HG02970 (cell line): ENCODE results near the gene UGT1A9.

ENCODE experiments used
- ATAC-seq: cut with Tn5 transposase; IDR thresholded peaks from one replicate; pipeline ENCODE4 v1.9.1; 2021; ENCODE audit warnings: mild to moderate bottlenecking, moderate library complexity, moderate number of reproducible peaks; ENCODE audit not compliant: unreplicated experiment, low FRiP score

Gene UGT1A9

DNA sequence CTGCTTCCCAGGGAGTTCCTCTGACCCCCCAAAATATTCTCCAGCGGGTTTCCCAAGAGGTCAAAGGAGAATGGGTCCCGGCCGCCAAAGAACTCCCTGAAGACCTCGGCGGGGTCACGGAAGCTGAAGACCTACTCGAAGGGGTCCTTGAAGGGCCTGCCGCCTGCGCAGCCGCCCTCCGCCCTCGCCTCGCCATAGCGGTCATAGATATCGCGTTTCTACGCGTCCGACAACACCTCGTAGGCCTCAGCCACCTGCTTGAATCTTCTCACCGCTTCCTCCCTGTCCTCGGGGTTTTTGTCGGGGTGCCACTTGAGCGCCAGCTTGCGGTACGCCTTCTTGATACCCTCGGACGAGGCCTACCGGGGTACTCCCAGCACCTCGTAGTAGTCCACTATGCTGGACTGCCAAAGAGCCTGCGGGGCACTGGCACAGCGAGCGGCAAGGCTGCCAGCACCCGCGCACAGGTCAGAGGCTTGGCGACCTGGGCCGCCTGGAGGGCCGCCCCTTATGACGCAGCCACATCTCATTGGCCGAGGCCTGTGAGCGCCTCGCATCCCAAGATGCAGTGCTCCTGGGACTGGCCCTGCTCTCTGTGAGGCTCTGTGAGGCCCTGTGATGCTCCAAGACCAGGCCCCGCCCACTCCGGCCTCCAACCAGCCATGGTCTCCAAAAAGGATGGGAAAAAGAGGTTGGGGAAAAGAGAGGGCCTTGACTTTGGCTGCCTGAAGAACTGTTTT is 83.3 kb downstream of the UGT1A9 start:
- no peak for ATAC-seq

DNA sequence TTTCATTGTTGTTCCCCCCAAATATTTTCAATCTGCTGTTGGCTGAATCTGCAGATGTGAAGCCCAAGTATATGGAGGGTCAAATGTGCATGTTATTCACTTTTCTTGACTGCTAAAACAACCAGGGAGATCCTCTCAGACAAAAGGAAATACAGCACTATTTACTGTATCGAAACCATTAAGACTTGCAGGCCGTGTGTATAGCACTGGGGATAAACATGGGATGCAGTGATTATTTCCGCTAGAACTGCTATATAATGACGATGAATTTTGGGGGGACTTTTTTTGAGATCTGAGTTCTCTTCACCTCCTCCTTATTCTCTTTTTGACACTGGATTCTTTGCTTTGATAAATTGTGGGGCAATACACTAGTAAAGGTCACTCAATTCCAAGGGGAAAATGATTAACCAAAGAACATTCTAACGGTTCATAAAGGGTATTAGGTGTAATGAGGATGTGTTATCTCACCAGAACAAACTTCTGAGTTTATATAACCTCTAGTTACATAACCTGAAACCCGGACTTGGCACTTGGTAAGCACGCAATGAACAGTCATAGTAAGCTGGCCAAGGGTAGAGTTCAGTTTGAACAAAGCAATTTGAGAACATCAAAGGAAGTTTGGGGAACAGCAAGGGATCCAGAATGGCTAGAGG is 84.9 kb downstream of the UGT1A9 start:
- no peak for ATAC-seq

DNA sequence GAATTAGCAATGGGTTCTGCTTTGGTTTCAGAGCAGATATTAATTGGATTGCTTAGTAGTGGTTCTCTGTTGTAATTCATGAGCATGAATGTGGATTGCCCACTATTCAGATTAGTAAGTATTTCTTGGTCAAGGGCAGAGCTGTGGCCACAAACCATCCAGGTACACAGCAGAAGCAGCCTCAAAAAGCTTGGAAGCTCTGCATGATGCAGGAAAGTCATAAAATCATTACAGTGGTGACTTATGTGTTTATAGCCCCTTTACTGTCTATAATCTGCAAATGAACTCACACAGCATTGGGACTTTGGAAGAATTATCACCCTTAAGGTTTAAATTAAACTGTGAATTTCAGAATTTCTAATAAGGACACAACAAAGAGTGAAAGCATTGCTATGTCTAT is 86.4 kb downstream of the UGT1A9 start:
- no peak for ATAC-seq

DNA sequence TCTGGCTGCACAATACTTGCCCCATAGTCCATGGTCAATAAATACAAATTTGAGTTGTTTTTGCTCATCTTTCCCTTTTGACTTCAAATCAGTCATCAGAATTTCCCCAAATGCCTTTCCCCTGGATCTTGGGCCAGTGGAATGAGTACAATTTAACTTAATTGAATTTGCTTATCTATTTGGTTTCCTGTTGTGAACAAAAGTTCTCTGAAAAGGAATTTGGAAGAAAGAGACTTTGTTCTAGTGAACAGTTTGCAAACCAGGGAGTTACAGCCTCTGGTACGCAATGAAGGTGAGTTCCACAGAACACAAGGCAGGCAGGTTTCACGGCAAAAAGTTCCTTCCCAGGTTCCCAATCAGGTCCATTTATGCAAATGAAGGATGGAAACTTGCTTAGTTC is 87.2 kb downstream of the UGT1A9 start:
- ATAC-seq: no peak

DNA sequence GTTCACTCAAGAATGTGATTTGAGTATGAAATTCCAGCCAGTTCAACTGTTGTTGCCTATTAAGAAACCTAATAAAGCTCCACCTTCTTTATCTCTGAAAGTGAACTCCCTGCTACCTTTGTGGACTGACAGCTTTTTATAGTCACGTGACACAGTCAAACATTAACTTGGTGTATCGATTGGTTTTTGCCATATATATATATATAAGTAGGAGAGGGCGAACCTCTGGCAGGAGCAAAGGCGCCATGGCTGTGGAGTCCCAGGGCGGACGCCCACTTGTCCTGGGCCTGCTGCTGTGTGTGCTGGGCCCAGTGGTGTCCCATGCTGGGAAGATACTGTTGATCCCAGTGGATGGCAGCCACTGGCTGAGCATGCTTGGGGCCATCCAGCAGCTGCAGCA is 88.3 kb downstream of the UGT1A9 start, which contains the start of gene UGT1A1:
UGT1A1 (plus strand) TSS at position 228 of the 400 bp plus-strand sequence; CDS start at position 246, 18 bp downstream.
- ATAC-seq: no peak

DNA sequence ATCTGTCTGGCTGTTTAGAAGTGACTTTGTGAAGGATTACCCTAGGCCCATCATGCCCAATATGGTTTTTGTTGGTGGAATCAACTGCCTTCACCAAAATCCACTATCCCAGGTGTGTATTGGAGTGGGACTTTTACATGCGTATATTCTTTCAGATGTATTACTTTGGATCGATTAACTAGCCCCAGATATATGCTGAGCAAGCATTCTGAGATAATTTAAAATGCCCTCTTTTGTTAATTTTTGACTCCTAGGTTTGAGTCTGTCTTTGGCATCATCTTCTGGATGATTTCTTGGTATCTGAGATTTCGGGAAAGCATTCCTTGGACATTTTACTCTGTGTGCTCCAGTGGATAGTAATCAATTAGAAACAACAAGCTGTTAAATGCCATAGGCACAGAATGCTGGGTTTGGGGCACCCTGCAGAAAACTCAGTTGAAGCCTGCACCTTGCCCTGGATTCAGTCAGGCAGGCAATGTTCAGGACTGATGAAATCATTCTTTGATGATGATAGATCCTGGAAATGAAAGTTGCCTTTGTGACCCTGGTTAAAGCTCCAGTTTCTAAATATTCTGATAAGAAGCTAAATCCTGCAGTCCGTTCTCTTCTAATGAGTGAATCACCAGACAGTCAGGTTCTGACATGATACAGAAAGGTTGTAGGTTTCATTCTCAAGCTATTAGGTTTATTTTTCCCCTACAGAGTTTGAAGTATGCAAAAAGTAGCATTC is 89.5 kb downstream of the UGT1A9 start:
- ATAC-seq: no peak

DNA sequence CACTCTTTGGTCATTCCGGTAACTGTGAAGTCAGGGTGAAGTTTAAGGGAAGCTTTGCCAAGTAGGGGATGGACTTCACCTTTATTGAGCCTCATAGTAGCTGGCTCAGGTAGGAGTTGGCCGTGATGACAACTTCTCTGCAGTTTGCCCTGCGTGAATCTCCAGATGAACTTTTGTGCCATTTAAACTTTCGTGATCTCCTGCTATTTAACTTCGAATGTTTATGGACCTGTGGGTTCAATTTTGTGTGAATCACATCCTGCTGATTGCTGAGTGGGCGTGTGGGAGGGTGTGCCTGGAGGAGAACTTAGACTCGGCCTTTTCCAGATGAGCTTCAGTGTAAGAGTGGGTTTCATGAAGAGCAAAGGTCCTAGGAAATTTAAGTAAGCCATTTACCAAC is 92.6 kb downstream of the UGT1A9 start:
- no peak for ATAC-seq

DNA sequence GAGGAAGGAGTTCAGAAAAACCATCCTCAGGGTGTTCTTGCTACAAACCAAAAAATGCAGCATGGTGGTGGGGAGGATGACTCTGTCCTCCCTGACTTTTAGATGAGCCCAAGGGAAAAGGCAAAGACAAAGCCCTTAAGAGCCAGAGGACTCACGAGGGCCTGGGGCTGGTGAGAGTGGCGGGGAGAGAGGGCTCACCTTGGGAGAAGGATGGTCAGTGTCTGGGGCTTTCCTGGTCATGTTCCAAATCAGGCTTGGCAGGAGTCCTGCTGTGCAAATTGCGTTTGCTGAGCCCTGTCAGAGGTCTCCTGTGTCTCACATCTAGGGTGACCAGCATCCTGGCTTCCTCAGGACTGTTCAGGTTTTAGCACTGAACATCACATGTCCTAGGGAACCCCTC is 93.1 kb downstream of the UGT1A9 start:
- no peak for ATAC-seq

DNA sequence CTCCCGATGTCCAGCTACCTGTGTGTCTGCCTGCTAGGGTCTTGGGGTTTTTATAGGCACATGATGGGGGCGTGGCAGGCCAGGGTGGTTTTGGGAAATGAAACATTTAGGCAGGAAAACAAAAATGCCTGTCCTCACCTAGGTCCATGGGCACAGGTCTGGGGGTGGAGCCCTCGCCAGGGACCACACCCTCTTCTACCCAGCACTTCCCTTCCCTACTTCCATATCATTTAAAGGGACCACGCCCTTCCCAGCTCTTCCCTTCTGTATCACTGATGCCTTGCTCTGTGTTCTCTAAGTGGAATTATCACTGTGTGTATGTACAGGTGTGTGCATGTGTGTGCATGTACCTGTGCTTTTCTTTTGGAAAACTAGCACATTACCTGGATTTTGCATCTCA is 94.7 kb downstream of the UGT1A9 start:
- no peak for ATAC-seq

DNA sequence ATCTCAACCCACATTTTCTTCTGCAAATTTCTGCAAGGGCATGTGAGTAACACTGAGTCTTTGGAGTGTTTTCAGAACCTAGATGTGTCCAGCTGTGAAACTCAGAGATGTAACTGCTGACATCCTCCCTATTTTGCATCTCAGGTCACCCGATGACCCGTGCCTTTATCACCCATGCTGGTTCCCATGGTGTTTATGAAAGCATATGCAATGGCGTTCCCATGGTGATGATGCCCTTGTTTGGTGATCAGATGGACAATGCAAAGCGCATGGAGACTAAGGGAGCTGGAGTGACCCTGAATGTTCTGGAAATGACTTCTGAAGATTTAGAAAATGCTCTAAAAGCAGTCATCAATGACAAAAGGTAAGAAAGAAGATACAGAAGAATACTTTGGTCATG is 96.4 kb downstream of the UGT1A9 start:
- no peak for ATAC-seq

DNA sequence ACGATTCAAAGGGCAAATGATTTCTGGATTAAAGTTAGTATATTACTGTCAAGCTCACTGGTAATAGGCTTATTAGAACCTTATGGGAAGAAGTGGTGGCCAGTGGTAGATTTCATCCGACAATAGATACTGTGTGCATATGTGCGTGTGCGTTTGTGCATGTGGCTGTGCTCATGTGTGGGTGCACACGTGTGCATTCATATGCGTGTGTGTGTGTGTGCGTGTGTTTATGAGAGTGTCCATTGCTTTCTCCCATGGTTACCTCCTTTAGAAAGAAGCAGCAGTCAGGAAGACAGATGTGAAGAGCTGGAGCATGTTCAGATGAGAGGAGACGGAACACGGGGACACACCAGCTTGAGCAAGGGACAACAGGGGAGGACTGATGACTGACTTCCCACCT is 97.6 kb downstream of the UGT1A9 start:
- no peak for ATAC-seq

DNA sequence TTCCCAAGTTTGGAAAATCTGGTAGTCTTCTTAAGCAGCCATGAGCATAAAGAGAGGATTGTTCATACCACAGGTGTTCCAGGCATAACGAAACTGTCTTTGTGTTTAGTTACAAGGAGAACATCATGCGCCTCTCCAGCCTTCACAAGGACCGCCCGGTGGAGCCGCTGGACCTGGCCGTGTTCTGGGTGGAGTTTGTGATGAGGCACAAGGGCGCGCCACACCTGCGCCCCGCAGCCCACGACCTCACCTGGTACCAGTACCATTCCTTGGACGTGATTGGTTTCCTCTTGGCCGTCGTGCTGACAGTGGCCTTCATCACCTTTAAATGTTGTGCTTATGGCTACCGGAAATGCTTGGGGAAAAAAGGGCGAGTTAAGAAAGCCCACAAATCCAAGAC is 100.5 kb downstream of the UGT1A9 start:
- ATAC-seq: no peak

DNA sequence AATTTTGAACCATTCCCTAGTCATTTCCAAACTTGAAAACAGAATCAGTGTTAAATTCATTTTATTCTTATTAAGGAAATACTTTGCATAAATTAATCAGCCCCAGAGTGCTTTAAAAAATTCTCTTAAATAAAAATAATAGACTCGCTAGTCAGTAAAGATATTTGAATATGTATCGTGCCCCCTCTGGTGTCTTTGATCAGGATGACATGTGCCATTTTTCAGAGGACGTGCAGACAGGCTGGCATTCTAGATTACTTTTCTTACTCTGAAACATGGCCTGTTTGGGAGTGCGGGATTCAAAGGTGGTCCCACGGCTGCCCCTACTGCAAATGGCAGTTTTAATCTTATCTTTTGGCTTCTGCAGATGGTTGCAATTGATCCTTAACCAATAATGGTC is 100.9 kb downstream of the UGT1A9 start:
- ATAC-seq: no peak

DNA sequence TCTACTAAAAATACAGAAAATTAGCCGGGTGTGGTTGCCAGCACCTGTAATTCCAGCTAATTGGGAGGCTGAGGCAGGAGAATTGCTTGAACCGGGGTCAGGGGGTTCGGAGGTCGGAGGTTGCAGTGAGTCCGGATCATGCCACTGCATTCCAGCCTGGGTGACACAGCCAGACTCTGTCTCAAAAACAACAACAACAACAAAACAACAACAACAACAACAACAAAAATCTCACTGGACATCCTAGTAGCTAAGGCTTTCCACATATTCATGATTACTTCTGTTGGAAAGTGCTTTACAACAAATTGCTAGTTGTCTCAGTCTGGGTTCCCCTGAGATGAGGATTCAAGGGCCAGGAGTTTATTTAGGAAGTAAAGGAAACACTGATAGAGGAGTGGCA is 102.2 kb downstream of the UGT1A9 start:
- ATAC-seq: no peak

DNA sequence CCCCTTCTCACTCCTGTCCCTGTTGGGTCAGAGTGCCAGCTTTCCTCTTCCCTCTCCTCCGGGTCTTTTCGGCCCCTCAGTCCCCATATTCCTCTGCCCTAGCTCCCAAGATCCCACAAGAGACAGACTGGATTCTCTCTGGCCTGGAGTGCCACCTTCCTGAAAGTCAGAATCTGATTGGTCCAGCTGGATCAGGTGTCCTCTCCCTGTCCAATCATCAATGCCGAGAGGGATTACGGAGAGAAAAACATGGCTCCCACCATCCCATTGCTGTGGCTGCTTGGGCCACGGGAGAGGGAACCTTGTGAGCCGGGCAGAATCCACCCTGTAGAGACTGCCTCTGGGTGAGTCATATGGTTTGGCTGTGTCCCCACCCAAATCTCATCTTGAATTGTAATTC is 103.7 kb downstream of the UGT1A9 start:
- no peak for ATAC-seq

DNA sequence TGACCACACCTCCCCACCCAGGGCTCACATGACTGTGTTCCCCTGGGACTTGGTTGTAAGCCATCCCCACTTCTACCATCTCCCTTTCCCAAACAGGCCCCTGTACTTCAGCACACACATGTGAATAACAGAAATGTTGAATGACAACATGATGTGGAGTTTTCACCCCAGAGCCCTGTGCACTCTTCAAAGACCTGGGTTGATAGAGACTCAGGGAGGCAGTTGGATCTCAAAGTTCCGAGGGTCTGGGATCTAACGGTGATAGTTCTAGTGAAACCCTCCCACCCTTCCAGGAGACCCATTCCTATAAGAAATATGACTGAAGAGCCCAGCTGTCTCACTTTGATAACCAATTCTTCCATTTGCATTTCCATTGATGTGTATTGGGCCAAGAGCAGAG is 106.3 kb downstream of the UGT1A9 start, which contains the start of gene MROH2A:
MROH2A (plus strand) TSS at position 301 of the 400 bp plus-strand sequence. CDS start 1,029 bp downstream, outside the sequence.
- ATAC-seq: no peak

DNA sequence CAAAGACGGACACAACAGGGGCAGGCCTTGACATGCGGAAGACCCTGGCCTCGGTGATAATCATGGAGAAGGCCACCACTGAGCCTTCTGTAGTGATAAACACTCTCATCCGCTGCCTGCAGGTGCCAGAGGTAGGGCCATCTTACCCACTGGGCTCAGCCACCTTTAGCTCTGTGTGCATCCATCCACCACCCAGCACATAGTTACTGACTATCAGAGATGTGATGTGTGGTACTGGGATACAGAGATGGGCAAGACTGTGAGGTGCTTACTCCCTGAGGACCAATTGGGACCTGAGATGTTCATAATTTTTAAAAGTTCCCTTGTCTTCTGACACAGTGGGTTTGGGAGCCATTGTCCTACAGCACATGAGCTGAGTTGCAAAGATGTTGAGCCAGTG is 108.0 kb downstream of the UGT1A9 start:
- no peak for ATAC-seq

DNA sequence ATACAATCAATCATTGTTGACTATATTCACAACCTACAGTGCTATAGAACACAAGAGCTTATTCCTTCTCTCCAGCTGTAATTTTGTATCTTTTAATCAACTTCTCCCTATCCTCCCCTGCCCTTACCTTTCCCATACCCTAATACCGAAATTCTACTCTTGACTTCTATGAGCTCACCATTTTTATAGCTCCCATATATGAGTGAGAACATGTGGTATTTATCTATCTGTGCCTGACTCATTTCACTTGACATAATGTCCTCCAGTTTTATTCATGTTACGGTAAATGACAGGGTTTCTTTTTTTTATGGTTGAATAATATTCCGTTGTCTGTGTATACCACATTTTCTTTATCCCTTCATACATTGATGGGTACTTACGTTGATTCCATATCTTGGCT is 109.1 kb downstream of the UGT1A9 start:
- ATAC-seq: no peak

DNA sequence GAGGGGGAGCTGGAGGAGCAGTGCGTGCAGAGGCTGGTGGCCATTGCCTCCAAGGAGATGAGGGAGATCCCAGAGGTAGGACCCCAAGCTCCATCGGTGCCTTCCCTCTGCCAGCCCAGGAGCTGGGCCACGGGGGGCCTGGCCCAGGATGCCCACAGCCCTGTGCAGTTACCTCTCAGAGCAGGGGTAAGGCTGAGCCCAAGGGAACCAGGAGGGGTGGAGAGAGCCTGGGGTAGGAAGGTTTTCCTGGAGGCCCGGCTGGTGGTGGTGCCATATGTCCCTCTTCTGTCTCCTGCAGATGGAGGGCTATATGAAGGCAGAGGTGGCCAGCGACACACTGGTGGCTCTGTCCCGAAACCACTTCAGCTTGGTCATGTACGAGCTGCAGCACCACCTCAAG is 117.9 kb downstream of the UGT1A9 start:
- no peak for ATAC-seq

DNA sequence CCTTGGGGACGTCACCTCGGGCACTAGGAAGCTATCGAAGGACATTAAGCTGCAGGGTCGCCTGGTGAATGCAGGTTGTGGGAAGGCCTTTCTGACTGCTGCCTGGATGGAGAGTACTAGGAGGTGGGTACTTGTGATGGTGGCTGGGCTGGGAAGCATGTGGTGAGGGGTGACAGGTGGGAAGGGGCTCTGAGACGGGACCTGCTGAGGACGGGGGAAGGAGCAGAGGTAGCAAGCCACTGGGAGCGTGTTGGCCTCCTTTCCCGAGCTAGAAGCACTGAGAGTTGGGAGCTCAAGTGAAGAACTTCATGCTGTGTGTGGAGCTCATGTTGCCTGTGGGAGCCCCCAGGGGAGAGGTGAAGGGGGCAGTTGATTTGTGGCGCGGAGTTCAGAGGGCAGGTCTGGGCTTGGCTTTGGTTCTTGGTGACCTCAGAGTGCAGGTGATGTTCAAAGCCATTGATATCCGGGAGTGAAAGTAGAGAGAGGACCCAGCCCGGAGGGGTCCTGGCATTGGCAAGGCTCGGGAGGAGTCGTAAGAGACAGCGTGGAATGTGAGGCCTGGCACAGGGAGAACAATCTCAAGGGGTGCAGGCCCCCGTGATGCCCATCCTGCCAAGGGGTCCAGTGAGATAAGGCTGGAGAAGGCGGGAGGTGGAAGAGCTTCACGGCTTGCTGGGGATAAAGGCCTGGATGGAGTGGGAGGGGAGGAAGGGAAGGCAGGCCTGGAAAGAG is 119.6 kb downstream of the UGT1A9 start:
- no peak for ATAC-seq

DNA sequence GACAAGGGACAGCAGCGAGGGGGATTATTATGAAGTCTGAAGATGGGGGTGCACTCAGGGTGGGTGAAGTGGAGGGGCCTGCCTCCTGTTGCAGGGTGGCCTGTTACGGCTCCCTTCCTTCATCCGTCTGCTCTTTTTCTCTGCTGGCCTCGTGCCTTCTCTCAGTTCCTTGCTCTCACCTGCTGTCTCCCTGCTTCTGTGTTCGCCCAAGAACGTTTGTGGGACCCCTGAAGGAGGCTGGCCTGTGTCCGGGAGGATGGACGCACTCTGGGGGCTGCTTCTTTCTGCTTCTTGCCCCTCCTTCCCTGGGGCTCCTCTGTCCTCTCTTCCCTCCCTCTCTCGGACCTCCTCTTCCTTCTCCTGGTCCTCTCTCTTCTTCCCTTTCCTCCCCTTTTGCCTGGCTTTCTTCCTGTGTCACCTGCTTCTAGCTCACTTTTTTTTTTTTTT is 120.2 kb downstream of the UGT1A9 start:
- ATAC-seq: no peak
